WTC11 (cell line): ENCODE data around the gene KCND2. TPM values are rescaled to one million over a fixed set of nuclear protein-coding genes. Genes with fewer than 3 reads are reported as not detected.

Experiments
- ATAC-seq: fragments of 200-7000 bp; cut with Tn5 transposase; 2 replicates; pipeline ENCODE4 v1.10.0; 2021; ENCODE audit warnings: mild to moderate bottlenecking, moderate library complexity
- CTCF ChIA-PET: fragments of 300-600 bp; sonication (Branson Sonifier 250); formaldehyde crosslinking; loops from one replicate; lab custom pipeline; 2021; ENCODE audit warnings: antibody characterized with exemption; lab: Charles Lee
- POLR2A ChIA-PET: fragments of 350-600 bp; sonication (Branson Sonifier 250); formaldehyde crosslinking; loops from one replicate; lab custom pipeline; 2021; ENCODE audit warnings: antibody characterized with exemption; lab: Charles Lee
- DNase-seq: peaks from one replicate; pipeline ENCODE4 v3.0.0; 2021; ENCODE audit warnings: low spot score
- H3K27ac Mint-ChIP-seq: 2 replicates; pipeline ENCODE4 v1.8.0; 2021; ENCODE audit warnings: mixed read lengths
- H3K27me3 Mint-ChIP-seq: 2 replicates; pipeline ENCODE4 v1.8.0; 2021; ENCODE audit warnings: low read depth, mild to moderate bottlenecking, moderate library complexity, mixed read lengths
- H3K36me3 Mint-ChIP-seq: 2 replicates; pipeline ENCODE4 v1.8.0; 2021; ENCODE audit warnings: mixed read lengths
- H3K4me1 Mint-ChIP-seq: 2 replicates; pipeline ENCODE4 v1.8.0; 2022; ENCODE audit warnings: mixed read lengths
- H3K4me3 Mint-ChIP-seq: 2 replicates; pipeline ENCODE4 v1.8.0; 2021; ENCODE audit warnings: mild to moderate bottlenecking, moderate library complexity, mixed read lengths
- H3K9me3 Mint-ChIP-seq: 2 replicates; pipeline ENCODE4 v1.8.0; 2021; ENCODE audit warnings: mixed read lengths
- ATF2 ChIP-seq: sonication (generic); formaldehyde crosslinking; IDR thresholded peaks from 2 replicates; pipeline ENCODE4 v1.8.1; 2022; ENCODE audit warnings: low read depth, missing genetic modification reagents, borderline replicate concordance
- ATF3 ChIP-seq: sonication (generic); formaldehyde crosslinking; conservative IDR thresholded peaks from 2 replicates; pipeline ENCODE4 v1.8.1; 2022; ENCODE audit warnings: mild to moderate bottlenecking, missing genetic modification reagents
- CBFB ChIP-seq: sonication (generic); formaldehyde crosslinking; IDR thresholded peaks from 2 replicates; pipeline ENCODE4 v1.8.1; 2022; ENCODE audit warnings: mild to moderate bottlenecking, low read depth, missing genetic modification reagents
- CTCF ChIP-seq: fragments of 200-600 bp; IDR thresholded peaks from 2 replicates; pipeline ENCODE4 v1.8.0; 2022; ENCODE audit warnings: antibody characterized with exemption
- ESRRA ChIP-seq: sonication (generic); formaldehyde crosslinking; IDR thresholded peaks from 2 replicates; pipeline ENCODE4 v1.8.1; 2022; ENCODE audit warnings: mild to moderate bottlenecking, missing genetic modification reagents, borderline replicate concordance
- ETV6 ChIP-seq: sonication (generic); formaldehyde crosslinking; IDR thresholded peaks from 2 replicates; pipeline ENCODE4 v1.8.1; 2022; ENCODE audit warnings: mild to moderate bottlenecking, missing genetic modification reagents
- FOXK1 ChIP-seq: sonication (generic); formaldehyde crosslinking; IDR thresholded peaks from 2 replicates; pipeline ENCODE4 v1.8.0; 2022; ENCODE audit warnings: mild to moderate bottlenecking, moderate library complexity, missing genetic modification reagents
- GABPB1 ChIP-seq: sonication (generic); formaldehyde crosslinking; IDR thresholded peaks from 2 replicates; pipeline ENCODE4 v1.8.1; 2023; ENCODE audit warnings: mild to moderate bottlenecking, missing genetic modification reagents
- MAX ChIP-seq: sonication (generic); formaldehyde crosslinking; IDR thresholded peaks from 2 replicates; pipeline ENCODE4 v1.8.0; 2022; ENCODE audit warnings: mild to moderate bottlenecking, missing genetic modification reagents
- MYBL2 ChIP-seq: sonication (generic); formaldehyde crosslinking; IDR thresholded peaks from 2 replicates; pipeline ENCODE4 v1.8.1; 2023; ENCODE audit warnings: mild to moderate bottlenecking, moderate library complexity, missing genetic modification reagents
- NFATC4 ChIP-seq: fragments of 250-450 bp; sonication (Bioruptor Pico); IDR thresholded peaks from 2 replicates; pipeline ENCODE4 v1.9.0; 2021; ENCODE audit warnings: mild to moderate bottlenecking
- NR3C1 ChIP-seq: sonication (generic); formaldehyde crosslinking; conservative IDR thresholded peaks from 2 replicates; pipeline ENCODE4 v1.8.1; 2023; ENCODE audit warnings: low read depth, mild to moderate bottlenecking, missing genetic modification reagents
- OVOL2 ChIP-seq: fragments of 250-450 bp; sonication (Bioruptor Pico); IDR thresholded peaks from 2 replicates; pipeline ENCODE4 v1.9.0; 2021; ENCODE audit warnings: mild to moderate bottlenecking, borderline replicate concordance
- ZNF219 ChIP-seq: sonication (generic); formaldehyde crosslinking; IDR thresholded peaks from 2 replicates; pipeline ENCODE4 v1.8.0; 2023; ENCODE audit warnings: missing genetic modification reagents, mild to moderate bottlenecking, borderline replicate concordance
- ZNF671 ChIP-seq: fragments of 250-450 bp; sonication (Bioruptor Pico); IDR thresholded peaks from 2 replicates; pipeline ENCODE4 v1.8.0; 2021; ENCODE audit warnings: mild to moderate bottlenecking
- total RNA-seq: library from RNA; stranded (reverse); gene quantifications from 3 replicates; pipeline ENCODE4 v1.2.3, GENCODE V29; 2021
- TF ChIP-seq, protein P1 (sequence below): sonication (generic); formaldehyde crosslinking; IDR thresholded peaks from 2 replicates; pipeline ENCODE4 v1.8.1; 2022; ENCODE audit warnings: low read depth, mild to moderate bottlenecking, moderate library complexity, missing genetic modification reagents, borderline replicate concordance
- TF ChIP-seq, protein P2 (sequence below): fragments of 250-450 bp; sonication (Bioruptor Pico); IDR thresholded peaks from 2 replicates; pipeline ENCODE4 v1.9.0; 2021; ENCODE audit warnings: mild to moderate bottlenecking
- TF ChIP-seq, protein P3 (sequence below): fragments of 250-450 bp; sonication (Bioruptor Pico); IDR thresholded peaks from 2 replicates; pipeline ENCODE4 v1.8.0; 2021; ENCODE audit warnings: mild to moderate bottlenecking

Gene KCND2
- total RNA-seq, 1 experiment from 2014 or later: 4.6 TPM

DNA sequence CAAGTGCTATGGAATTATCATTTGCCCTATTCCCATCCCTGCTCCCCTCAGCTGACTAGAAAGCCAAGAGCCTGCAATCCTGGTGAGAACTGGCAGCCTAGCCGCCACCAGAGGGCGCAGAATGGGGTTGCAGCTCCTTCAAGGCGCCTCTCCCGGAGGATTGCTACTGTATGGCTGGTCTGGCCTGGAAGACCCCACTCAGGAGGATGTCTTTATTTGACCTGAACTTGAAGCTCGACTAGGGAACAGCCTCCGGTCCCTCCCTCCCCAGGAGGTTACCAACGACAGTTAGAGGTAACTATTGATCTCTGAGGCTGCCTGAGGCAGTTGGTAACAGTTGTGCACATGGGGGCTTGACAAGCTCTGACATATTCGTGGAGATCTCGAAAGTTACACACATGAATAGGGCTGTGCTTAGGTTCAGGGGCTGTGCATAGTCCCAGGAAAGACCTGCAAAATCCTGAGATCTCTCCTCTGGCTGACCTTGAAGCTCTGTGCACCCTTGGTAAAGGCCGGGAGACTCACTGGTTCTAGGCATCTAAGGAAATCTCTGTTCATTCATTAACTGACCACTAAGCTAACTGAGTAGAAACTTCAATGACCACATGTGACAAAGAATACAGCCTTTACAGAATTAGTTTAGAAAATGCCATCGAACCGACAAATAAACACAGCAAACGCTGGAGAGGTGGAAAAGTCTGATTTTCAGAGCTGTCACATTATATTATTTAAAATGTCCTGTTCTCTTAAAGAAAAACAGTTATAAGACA lies 519.3 kb downstream of the KCND2 start:
- H3K36me3 Mint-ChIP-seq: peaks cover 6% of the 10 kb centered on the region
- TF ChIP-seq, protein P1, sequence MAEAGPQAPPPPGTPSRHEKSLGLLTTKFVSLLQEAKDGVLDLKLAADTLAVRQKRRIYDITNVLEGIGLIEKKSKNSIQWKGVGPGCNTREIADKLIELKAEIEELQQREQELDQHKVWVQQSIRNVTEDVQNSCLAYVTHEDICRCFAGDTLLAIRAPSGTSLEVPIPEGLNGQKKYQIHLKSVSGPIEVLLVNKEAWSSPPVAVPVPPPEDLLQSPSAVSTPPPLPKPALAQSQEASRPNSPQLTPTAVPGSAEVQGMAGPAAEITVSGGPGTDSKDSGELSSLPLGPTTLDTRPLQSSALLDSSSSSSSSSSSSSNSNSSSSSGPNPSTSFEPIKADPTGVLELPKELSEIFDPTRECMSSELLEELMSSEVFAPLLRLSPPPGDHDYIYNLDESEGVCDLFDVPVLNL: no peak
- TF ChIP-seq ETV6 (CRISPR knock-in tag) (peak; percentile 80; the same call in 1 of the 2 replicates), FOXK1 (CRISPR knock-in tag) (no peak), NR3C1 (CRISPR knock-in tag) (no peak), CTCF (peak; percentile 88), ATF3 (CRISPR knock-in tag) (no peak), MAX (CRISPR knock-in tag) (no peak)
- TF ChIP-seq, protein P2, sequence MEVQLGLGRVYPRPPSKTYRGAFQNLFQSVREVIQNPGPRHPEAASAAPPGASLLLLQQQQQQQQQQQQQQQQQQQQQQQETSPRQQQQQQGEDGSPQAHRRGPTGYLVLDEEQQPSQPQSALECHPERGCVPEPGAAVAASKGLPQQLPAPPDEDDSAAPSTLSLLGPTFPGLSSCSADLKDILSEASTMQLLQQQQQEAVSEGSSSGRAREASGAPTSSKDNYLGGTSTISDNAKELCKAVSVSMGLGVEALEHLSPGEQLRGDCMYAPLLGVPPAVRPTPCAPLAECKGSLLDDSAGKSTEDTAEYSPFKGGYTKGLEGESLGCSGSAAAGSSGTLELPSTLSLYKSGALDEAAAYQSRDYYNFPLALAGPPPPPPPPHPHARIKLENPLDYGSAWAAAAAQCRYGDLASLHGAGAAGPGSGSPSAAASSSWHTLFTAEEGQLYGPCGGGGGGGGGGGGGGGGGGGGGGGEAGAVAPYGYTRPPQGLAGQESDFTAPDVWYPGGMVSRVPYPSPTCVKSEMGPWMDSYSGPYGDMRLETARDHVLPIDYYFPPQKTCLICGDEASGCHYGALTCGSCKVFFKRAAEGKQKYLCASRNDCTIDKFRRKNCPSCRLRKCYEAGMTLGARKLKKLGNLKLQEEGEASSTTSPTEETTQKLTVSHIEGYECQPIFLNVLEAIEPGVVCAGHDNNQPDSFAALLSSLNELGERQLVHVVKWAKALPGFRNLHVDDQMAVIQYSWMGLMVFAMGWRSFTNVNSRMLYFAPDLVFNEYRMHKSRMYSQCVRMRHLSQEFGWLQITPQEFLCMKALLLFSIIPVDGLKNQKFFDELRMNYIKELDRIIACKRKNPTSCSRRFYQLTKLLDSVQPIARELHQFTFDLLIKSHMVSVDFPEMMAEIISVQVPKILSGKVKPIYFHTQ: no peak
- TF ChIP-seq, all 79 proteins: peak for 2
- Mint-ChIP-seq H3K4me3 (no peak overlapping the region), H3K27me3 (no peaks in the 10 kb centered on the region), H3K4me1 (peaks cover 15% of the 10 kb centered on the region), H3K9me3 (peaks cover 6% of the 10 kb centered on the region), H3K27ac (no peak overlapping the region)
- ChIA-PET CTCF (interaction anchor here (0.5 to 3.4 kb wide), 42 partner anchors 9 to 316 kb away, joined by 3 to 28 read pairs (median 4); partner anchors contain the start of genes ING3 and TSPAN12), POLR2A (interaction anchor here (0.5 to 0.7 kb wide), 4 partner anchors 66 to 159 kb away, joined by 3 to 5 read pairs (median 4); partner anchors contain the start of genes ING3 and TSPAN12)
- DNase-seq (peak; percentile 88), ATAC-seq (peak; percentile 99)

GRCh38 chr7:120792861-120793130 lies 519.8 kb downstream of the KCND2 start:
- Mint-ChIP-seq H3K4me3 (no peak overlapping the region), H3K36me3 (peaks cover 11% of the 10 kb centered on the region), H3K27me3 (no peaks in the 10 kb centered on the region), H3K9me3 (peaks cover 12% of the 10 kb centered on the region), H3K4me1 (peaks cover 16% of the 10 kb centered on the region), H3K27ac (no peak overlapping the region)
- ChIA-PET CTCF (interaction anchor here (0.8 to 3.4 kb wide), 26 partner anchors 10 to 315 kb away, joined by 3 to 28 read pairs (median 6); partner anchors contain the start of gene ING3), POLR2A (interaction anchor here (0.6 kb wide), 1 partner anchor 158 kb away, joined by 3 read pairs; the partner anchor contains the start of gene ING3)
- no peak for ATAC-seq
- TF ChIP-seq, protein P3, sequence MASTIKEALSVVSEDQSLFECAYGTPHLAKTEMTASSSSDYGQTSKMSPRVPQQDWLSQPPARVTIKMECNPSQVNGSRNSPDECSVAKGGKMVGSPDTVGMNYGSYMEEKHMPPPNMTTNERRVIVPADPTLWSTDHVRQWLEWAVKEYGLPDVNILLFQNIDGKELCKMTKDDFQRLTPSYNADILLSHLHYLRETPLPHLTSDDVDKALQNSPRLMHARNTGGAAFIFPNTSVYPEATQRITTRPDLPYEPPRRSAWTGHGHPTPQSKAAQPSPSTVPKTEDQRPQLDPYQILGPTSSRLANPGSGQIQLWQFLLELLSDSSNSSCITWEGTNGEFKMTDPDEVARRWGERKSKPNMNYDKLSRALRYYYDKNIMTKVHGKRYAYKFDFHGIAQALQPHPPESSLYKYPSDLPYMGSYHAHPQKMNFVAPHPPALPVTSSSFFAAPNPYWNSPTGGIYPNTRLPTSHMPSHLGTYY (CRISPR knock-in tag): no peak
- TF ChIP-seq OVOL2 (CRISPR knock-in tag) (no peak), MYBL2 (CRISPR knock-in tag) (no peak), GABPB1 (CRISPR knock-in tag) (no peak), ZNF219 (CRISPR knock-in tag) (no peak), ZNF671 (CRISPR knock-in tag) (no peak), CBFB (CRISPR knock-in tag) (no peak), NFATC4 (no peak), ESRRA (CRISPR knock-in tag) (no peak), ATF2 (CRISPR knock-in tag) (no peak)
- no peak for DNase-seq
